ENCODE measurements around the gene ADARB2.

The ADARB2 gene

DNA sequence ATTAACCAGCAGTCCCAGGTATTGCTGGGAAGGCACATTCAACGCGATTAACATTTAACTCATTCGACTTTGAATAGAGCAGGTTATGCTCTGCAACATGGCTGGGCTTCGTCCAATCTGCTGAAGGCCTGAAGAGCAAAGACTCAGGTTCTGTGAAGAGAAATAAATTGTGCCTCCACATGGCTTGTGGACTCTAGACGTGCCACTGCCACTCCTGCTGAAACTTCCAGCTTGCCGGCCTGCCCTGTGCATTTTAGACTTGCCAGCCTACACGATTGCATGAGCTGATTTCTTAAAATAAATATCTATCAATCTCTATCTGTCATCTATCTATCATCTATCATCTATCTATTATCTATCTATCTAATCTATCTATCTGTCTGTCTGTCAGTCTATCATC, 543.2 kb downstream of the ADARB2 start:
- DNase-seq = no peak

DNA sequence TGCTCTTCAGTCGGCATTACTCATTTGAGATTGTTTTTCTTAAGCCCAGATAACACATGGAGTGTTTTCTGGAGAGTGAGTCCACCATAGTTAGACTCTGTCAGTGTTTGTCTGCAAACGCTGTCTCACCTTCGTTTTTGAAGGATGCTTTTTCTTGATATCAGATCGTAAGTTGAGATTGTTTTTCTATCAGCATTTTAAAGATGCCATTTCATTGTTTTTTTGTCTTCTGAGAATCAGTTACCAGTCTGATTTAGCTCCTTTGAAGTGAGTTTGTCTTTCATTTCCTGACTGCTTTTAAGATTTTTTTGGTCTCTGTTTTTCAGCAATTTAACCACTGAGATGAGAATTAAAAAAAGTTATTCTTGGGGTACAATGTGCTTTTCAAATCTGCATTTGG, 543.8 kb downstream of the ADARB2 start:
- DNase-seq = no peak

DNA sequence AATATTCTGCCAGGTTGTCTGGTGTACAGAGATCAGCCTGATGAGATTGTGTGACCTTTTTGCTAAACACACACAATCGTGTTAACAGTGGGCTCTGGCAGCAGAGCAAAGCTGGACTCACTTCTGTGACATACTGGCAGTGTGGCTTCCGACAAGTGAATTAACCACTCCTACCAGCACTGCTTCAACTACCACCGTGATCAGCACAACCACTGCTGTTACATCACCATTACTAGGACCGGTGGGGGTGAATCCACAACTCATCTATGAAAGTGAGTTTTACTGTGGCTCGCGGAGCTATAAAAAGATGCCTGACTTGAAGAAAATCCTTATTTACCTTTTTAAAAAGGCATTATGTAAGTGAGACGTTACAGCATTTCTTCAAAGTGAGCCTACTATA, 545.6 kb downstream of the ADARB2 start:
- no peak for DNase-seq

DNA sequence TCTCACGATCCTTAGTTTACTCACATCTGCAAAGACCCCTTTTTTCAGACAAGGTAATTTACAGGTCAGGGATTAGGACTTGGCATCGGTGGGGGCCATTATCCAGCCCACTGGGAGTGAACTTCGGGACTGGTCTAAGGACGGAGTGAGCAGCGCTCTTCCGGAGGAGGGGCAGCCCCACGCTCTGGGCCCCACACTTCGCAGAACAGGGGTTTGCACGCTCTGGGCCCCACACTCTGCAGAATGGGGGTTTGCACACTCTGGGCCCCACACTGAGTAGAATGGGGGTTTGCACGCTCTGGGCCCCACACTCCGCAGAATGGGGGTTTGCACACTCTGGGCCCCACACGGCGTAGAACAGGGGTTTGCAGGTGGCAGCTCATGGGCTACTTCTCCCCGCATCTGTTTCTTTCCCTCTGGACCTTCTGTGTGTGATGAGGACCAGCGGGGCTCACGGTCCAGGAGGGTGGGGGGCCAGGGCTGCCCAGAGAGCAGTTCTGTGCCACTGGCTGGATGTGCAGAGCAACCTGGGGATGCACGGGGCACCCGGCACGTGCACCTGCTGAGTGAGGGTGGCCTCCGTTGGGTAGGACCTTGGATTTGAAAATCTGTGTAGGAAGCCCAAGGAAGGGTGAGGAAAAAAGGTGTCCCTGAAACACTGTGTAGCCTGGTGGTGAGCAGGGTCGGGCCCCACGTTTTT, 546.4 kb downstream of the ADARB2 start:
- DNase-seq = no peak

DNA sequence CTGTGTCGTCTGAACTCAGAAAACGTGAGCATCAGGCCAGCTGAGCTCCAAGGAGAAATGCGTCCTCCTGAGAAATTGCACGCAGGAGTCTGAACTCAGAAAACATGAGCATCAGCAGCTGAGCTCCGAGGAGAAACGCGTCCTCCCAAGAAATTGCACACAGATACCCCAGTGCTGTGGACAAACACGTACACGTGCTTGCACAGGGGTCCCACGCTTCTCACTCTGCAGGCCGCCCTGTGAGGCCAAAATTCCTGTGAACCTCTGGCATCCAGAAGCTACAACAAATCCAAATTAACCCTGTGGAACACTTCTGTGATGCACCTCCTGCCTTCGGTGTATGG, 547.3 kb downstream of the ADARB2 start:
- no peak for DNase-seq

DNA sequence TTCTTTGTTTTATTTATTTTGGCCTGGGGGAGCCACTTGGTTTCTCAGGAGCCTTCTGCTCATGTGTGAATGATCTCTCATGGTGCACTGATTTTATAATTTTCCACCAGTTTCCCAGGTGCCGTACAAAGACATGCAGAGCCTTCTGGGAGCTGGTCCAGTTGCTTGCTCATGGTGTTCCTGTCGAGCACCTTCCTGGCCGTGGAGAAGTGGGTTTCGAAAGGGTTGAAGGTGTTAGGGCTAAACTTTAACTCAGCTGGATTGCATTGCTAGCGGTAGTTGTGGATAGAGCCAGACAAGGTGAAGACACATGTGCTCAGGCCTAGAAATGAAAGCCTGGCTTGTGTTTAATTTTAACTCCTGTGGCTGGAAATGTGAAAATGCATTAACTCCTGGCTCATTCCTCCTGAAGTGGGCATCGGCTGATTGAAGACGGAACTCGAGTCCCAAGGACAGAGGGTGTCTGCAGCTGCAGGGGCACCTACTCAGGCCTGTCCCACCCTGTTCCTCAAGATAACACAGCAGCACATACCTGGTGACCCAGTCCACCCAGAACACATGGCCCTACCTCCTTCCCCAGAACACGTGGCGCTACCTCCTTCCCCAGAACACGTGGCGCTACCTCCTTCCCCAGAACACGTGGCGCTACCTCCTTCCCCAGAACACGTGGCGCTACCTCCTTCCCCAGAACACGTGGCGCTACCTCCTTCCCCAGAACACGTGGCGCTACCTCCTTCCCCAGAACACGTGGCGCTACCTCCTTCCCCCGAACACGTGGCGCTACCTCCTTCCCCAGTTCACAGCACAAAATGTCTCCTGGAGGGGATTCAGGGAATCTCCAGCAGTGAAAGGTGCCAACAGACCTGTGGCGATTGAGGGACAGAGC, 547.9 kb downstream of the ADARB2 start:
- no peak for DNase-seq

DNA sequence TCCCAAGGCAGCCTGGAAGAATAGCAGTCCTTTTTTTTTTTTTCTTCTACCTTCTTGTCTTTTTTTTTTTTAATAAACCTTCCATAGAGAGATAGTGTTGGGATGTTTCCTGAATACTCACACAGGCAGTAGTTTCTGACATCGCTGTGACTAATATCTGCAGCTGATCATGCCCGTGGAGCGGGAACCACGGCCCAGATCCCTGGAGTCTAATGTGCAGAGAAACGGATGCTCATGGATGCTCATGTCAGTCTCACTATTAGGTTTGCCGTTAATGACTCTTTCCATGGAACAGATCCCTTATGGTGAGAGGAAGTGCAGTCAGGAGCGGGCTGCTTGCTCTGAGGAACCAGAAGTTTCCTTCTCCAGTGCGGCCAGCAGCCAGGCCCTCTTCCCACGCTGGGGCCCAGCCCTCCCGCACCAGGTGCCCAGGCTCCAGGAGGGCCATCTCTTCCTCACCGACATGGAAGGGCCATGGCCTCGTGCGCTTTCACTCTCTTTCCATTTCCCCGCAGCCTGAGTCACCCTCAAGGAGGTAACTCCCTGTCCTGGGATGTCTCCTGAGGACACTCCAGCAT, 548.7 kb downstream of the ADARB2 start:
- DNase-seq = no peak

DNA sequence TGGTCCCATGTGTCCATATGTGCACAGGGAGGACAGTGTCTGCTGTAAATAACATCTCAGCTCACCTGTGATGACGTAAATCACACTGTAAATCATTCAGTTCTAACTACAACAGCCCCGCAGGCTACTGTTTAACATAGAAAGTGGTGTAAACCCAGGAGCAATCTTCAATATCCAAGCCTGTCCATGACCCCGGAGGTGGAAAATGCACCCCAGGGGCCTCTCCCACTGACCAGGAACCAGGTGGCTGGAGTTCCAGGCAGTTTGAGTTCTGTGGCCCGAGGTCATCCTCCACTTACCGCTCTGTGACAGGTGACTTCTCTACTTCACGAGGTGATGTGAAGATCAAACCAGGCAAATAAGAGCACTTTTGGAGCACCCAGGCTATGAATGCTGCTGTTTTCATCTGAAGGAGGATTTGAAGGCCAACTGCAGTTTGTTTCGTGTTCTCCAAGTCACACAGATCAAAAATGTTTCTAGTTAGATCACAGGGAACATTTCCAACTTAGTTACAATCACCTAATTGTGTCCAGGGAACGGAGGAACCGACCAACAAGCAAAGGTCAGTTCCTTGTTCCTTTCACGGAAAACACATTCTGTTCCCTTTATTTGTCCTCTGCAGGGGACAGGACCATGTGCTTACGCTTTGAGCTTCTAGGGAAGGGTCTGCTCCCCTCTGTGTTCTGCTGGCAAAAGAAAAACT, 549.3 kb downstream of the ADARB2 start:
- no peak for DNase-seq

DNA sequence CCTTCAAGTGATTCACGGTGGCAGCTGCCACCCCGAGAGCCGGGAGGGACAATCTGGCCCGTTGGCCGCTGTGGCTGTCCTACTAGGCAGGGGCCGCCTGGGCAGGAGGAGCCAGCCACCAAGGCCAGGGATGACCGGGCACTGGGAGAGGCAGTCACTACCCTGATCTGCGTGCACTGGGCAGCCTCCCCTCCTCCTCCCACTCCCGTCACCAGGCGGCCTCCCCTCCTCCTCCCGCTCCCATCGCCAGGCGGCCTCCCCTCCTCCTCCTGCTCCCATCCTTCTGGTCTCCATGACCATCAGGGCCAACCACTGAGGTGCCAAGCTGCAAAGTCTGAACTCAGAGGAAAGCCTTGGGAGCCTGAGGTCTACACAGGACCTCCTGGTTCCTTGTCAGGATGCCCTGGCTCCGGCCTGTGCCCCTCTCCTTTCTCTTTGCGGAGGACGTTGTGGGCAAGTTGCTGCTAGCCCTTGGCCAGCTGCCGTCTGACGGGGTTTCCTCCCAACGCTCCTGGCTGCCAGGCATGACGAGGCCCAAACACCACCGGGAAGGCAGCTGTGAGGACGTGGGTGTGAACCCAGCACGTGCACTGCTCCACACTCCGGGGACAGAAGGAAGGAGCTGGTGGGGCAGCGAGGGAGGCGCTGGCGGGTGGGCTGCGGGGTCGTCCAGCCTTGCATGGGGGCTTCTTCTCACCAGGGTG, 550.0 kb downstream of the ADARB2 start:
- no peak for DNase-seq

DNA sequence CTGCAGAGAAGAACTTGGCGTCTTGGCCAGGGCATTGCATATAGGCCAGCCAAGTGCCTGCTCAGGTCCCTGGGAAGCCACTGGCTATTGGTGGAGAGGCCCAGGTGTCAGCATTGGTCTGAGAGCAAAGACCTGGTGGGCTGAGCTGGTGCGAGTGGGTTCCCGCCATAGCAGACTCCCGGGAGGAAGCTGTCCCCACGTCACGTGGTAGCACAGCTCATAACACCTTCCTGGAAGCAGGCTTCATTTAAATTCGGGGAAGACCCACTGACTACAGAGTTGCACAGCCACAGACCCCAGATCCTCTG, 550.7 kb downstream of the ADARB2 start:
- DNase-seq = no peak

DNA sequence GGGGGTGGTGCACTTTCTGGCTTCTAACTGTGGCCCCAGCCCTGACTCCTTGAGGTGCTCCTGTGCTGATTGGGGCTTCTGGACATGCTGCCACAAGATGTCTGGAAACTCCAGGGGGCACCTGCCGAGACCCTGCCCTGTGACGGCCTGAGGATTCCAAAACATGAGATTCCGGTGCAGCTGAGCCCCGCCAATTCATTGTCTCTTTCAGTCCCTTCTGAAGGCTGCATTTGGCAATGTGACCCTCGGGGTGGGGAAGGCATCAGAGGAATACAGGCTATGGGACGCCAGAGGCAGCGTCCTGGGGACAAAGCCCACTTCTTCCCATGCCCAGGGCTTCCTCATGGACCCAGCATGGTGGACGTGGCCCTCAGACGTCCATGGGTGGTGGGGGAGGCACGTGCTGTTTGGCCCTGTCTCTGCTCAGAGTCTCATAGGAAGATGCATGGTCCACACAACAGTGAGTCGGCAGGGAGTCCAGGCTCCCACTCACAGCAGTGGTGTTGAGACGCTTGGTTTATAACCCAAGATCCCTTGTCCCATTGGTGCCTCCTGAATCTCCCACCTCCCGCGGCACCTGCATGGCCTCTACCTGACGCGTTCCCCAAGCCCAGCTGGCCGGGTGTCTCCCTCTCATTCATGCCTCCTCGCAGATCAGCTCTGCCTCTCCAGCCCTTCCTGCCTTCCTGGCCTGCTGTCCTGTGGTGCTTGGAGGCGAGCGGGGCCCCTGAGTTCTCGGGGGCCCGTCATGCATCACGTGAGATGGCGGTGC, 551.2 kb downstream of the ADARB2 start:
- DNase-seq = no peak

DNA sequence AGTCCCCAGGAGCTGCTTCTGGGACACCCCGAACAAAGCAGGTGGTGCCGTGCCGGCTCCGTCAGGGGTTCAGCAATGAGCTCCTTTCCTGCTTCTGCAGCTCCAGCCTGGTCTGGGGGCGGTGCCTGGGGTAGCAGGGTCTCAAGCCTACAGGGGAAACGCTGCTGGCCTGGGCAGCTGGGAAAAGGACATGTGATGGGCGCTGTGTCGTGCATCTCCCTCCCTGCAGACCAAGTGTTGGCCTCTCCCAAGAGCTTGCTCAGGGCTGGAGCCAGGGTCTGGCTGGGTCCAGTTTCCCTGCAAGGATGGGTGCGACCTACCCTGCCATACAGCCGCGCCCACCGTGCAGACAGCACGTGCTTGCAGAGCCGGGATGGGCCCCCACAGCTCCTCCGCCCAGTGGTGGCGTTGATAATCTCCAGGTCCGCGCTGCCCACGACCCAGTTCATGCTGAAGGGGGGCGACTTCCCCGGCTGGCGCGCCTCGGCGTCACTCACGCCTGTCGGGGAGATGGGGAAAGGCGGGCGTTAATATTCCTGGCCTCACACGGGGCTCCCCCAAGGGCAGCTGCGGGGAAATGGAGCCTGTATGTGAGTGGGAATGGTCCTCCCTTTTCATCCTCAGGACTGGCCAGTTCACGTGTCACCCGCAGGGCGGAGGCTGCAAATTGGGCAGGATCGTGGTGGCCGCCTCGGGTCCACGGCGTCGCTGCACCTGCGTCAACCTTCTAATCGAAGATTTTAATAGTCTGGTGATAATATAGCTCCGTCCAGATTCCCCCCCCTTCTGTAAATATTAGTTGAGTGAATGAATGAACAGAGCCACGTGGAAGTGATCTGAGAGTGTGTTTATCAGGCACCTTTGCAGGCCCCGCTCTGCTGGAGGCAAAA, 552.5 kb downstream of the ADARB2 start:
- DNase-seq = peak; percentile 11

DNA sequence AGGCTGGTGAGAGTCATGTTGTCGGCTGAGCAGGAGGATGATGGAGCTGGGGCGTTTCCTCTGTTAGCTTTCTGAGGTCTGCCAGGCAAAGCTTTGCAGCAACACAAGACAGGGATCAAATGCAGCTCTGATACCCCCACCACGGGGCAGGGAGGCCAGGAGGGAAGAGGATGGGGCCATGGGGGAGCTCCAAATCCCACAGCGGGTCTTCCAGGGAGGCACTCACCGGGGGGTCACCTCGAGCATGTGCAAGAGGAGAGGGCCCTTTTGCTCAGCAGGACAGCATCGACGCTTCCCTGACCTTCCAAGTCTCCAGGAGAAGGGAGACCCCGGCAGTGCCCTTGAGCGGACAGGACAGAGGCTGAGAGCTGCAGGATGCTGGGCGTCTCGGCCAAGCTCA, 553.6 kb downstream of the ADARB2 start:
- no peak for DNase-seq

DNA sequence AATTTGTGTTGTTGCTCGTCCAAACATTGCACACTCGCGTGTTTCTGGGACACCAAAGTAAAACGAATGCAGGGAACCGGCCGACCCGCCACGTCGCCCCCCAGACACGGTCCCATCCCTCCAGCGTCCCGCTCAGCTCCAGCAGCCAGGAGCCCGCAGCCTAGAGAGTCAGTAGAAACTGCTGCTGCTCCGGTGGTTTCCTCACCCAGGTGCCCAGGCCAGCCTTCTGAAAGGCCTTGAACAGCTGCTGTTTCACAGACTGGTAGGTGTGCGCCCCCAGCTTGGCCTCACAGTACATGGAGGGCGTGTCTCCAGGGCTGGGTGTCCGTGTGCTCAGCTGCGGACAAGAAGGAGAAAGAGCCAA, 554.3 kb downstream of the ADARB2 start:
- DNase-seq = no peak

DNA sequence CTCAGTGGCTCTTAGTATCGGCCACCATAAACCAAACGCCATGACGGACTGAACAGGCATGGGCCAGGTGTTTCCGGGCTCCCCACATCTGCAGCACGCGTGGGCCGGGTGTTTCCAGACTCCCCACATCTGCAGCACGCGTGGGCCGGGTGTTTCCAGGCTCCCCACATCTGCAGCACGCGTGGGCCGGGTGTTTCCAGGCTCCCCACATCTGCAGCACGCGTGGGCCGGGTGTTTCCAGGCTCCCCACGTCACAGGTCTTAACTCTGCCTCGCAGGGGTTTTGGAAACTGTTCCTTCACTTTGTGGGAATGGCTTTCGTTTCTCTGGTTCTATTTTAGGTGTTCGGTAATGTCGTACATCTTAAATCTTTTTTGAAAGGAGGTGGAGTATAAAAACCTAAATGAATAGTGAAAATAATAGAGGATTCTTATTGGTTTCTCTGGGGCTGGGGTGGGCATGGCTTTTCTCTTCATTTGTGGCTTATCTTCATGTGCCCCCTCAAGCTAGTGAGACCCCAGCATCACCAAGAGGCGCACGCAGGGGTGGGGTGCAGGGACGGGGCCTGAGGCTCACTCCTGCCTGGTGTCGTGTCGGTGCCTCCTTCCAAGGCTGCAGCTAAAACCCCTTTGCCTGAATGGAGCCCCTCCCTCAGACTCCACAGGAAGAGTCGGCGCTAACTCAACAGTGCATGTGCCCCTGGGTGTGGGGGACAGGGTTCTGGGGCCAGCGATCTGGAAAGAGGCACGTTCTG, 554.9 kb downstream of the ADARB2 start:
- no peak for DNase-seq

DNA sequence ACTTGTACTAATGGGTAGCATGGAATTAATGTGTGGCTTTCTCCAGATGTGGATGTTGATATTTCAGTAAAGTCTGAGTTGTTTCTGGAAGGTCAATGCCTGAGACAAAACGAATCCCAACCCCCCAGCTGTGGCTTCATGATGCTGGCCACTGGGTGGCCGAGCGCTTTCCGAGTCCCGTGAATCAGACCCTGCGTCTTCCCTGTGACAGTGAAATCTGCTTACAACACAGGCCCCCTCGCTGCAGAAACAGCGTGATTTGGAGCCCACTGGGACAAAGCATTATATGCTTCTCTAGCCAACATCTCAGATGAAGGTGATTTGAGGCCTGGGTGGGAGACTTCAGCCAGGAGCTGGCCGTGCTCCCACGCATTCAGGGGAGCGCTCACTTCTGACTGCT, 556.5 kb downstream of the ADARB2 start:
- DNase-seq = no peak

DNA sequence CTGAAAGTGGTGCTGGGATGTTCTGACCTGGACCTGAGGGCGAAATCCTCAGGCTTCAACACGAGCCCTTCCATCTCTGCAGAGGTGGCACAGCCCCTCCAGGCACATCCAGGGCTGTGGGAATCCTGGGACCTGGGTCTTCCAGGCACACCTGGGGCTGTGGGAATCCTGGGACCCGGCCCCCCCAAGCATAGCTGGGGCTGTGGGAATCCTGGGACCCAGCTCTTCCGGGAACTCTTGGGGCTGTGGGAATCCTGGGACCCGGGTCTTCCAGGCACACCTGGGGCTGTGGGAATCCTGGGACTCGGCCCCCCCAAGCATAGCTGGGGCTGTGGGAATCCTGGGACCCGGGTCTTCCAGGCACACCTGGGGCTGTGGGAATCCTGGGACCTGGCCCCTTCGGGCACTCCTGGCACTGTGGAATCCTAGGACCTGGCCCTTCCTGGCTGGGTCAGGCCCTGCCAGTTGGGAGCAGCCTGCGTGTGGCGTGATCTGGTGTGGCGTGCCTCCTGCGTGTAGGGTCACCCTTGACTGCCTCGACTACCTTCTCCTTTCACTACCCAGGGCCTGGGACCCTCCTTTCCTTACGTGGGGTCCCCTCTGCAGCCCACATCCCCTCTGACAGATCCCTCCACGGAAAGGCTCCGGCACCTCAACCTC, 557.1 kb downstream of the ADARB2 start:
- DNase-seq = no peak

DNA sequence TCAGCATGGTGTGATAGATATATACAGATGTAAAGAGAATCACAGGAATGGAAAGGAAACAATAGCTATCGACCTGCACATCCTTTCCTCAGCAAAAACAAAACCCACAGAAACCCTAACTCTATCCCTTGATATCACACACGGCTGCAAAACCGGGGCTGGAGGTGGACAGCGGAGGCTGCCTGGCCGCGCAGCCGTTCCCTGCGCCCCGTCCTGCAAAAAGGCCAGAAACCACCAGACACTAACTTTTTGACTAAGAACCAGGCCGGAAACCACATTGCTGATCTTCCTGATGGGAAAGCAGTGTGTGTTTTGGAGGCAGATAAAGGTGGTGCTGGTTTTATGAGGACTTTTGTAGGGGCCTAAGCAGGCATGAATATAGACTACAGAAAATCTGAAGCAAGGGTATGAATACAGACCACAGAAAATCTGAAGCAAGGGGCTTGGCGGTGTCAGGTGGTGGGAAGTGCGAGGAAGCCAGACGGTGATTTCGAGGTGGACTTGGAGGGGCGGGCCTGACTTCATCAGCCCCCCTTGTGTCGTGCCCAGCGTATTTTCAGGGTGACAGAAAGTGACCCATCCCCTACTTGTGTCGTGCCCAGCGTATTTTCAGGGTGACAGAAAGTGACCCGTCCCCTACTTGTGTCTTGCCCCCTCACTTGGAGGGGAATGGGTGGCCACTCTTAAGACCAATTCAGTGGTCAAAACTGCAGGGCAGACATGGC, 557.8 kb downstream of the ADARB2 start:
- DNase-seq = no peak

DNA sequence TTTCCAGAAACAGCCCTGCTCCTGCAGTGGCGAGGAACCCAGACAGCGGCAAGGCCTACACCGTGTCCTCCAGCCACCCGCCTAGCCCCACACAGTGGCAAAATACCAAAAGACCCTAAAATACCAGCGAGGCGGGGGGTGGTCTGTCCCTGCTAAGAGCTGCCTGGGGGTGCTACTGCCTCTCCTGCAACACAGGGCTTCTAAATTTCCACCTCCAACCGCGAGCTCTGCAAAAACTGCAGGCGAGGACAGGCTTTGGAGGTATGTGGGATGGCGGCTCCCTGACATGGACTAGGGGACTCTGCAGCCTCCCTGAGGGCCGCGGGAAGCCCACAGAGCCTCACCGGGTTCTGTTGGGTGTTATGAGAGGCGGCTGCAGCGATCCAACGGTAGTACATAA, 558.8 kb downstream of the ADARB2 start:
- DNase-seq = no peak
